ENCODE data around the gene PKHD1.

- TF ChIP-seq CTCF (conservative IDR thresholded peaks at IDR 0.05; ENCODE audit: low read depth, low read length) = no peak
- TF ChIP-seq EZH2phosphoT487 (IDR thresholded peaks at IDR 0.05; ENCODE audit: borderline replicate concordance, low read length) = no peak
These were observed 230.9 kb downstream of the PKHD1 start for GRCh38 chr6:51856508-51856907.
